ENCODE results near the gene C9orf43.

The C9orf43 gene

GRCh38 chr9:113468716-113469448 lies 58.3 kb downstream of the C9orf43 start:
- DNase-seq: peak; percentile 85

- no peak for DNase-seq
These were observed 60.6 kb downstream of the C9orf43 start for GRCh38 chr9:113471143-113471542.

GRCh38 chr9:113471566-113471965 lies 61.0 kb downstream of the C9orf43 start:
- DNase-seq: no peak

GRCh38 chr9:113472199-113472598 lies 61.7 kb downstream of the C9orf43 start:
- no peak for DNase-seq

GRCh38 chr9:113474360-113475028 lies 63.9 kb downstream of the C9orf43 start:
- no peak for DNase-seq

GRCh38 chr9:113475031-113475430 lies 64.5 kb downstream of the C9orf43 start:
- no peak for DNase-seq

- no peak for DNase-seq
These were observed 65.4 kb downstream of the C9orf43 start for GRCh38 chr9:113475992-113476391.

GRCh38 chr9:113476511-113476916 lies 66.0 kb downstream of the C9orf43 start:
- no peak for DNase-seq

- DNase-seq: no peak
These were observed 66.5 kb downstream of the C9orf43 start for GRCh38 chr9:113477058-113477457.

- DNase-seq: no peak
These were observed 67.1 kb downstream of the C9orf43 start for GRCh38 chr9:113477661-113478060.

- no peak for DNase-seq
These were observed 68.7 kb downstream of the C9orf43 start for GRCh38 chr9:113479174-113479621.

Data from right hindlimb (tissue), 1 donor.